Activated naive CD4-positive, alpha-beta T cell treated with anti-CD3 and anti-CD28 coated beads, Interleukin-2, amount 50 U/mL, for 24 hours (primary cell): ENCODE data around the gene KCNE4.
"Not testable (repeated sequence)": the region's sequence is repeated elsewhere in the genome, so short reads cannot be mapped to it uniquely, and the experiment has no call there.

ENCODE experiments used
- H3K27ac Mint-ChIP-seq: one replicate; pipeline ENCODE4 v1.8.0; 2021; ENCODE audit warnings: mild to moderate bottlenecking, mixed read lengths
- H3K27me3 Mint-ChIP-seq: one replicate; pipeline ENCODE4 v1.8.0; 2021; ENCODE audit warnings: mixed read lengths
- H3K36me3 Mint-ChIP-seq: one replicate; pipeline ENCODE4 v1.8.0; 2021; ENCODE audit warnings: mixed read lengths
- H3K4me1 Mint-ChIP-seq: one replicate; pipeline ENCODE4 v1.8.0; 2021; ENCODE audit warnings: mixed read lengths
- H3K4me3 Mint-ChIP-seq: one replicate; pipeline ENCODE4 v1.8.0; 2021; ENCODE audit warnings: mild to moderate bottlenecking, mixed read lengths
- H3K9me3 Mint-ChIP-seq: one replicate; pipeline ENCODE4 v1.8.0; 2021; ENCODE audit warnings: mixed read lengths

The KCNE4 gene

GRCh38 chr2:223062396-223062795, 10.4 kb downstream of the KCNE4 start:
- Mint-ChIP-seq H3K4me1 (no peaks in the 10 kb centered on the region), H3K36me3 (no peaks in the 10 kb centered on the region), H3K4me3 (no peak overlapping the region), H3K27ac (no peak overlapping the region), H3K27me3 (peaks cover 11% of the 10 kb centered on the region), H3K9me3 (no peaks in the 10 kb centered on the region)

- Mint-ChIP-seq H3K4me3 (no peak overlapping the region), H3K36me3 (no peaks in the 10 kb centered on the region), H3K9me3 (no peaks in the 10 kb centered on the region), H3K4me1 (no peaks in the 10 kb centered on the region), H3K27me3 (peaks cover 7% of the 10 kb centered on the region), H3K27ac (no peak overlapping the region)
These were observed 13.1 kb downstream of the KCNE4 start for GRCh38 chr2:223065107-223065506.

DNA sequence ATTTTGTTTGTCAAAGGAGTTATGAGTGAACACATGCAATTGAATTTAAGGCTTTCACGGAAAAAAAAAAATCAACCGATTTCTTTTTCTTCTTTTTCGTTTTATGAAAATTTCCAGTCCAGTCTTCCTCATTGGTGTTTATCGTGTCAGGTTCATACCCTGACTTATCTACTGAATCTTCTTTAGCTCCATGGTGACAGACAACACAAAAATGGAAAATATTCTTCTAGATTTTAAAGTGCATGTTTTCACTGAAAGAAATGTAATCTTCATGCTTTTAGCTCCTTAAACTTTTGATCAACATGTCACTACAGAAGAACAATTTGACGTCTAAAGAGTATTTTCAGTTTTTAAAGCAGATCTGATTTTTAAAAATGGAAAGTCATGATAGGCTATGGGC, 14.7 kb downstream of the KCNE4 start:
- Mint-ChIP-seq H3K27ac (no peak overlapping the region), H3K4me3 (no peak overlapping the region), H3K4me1 (no peaks in the 10 kb centered on the region), H3K27me3 (peaks cover 4% of the 10 kb centered on the region), H3K9me3 (no peaks in the 10 kb centered on the region), H3K36me3 (no peaks in the 10 kb centered on the region)

- no peaks in the 10 kb centered on the region for H3K4me1 Mint-ChIP-seq
- no peak overlapping the region for H3K27ac Mint-ChIP-seq
- no peaks in the 10 kb centered on the region for H3K36me3 Mint-ChIP-seq
- H3K27me3 Mint-ChIP-seq, result peaks cover 4% of the 10 kb centered on the region
- H3K9me3 Mint-ChIP-seq, result no peaks in the 10 kb centered on the region
- H3K4me3 Mint-ChIP-seq, result no peak overlapping the region
These were observed 16.1 kb downstream of the KCNE4 start for GRCh38 chr2:223068071-223068470.

DNA sequence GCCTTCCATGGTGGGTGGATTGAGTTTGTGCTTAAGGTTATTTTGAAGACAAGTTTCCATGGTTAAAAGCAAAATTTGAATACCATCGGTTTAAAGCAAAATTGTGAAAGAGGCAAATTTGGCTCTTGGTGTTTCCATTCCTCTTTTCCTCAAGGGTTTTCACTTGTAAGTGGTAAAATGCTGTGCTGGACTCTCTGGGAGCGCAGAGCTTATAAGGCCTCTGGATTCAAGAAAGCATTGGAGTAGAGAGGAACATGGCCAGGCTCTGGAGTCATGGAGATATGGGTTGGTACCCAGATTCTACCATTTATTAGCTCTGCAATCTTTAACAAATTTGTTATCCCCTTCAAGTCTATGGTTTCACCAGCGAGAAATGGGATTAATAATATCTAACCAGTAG, 17.5 kb downstream of the KCNE4 start:
- Mint-ChIP-seq H3K36me3 (no peaks in the 10 kb centered on the region), H3K27me3 (peaks cover 1% of the 10 kb centered on the region), H3K27ac (no peak overlapping the region), H3K9me3 (no peaks in the 10 kb centered on the region), H3K4me3 (no peak overlapping the region), H3K4me1 (no peaks in the 10 kb centered on the region)

DNA sequence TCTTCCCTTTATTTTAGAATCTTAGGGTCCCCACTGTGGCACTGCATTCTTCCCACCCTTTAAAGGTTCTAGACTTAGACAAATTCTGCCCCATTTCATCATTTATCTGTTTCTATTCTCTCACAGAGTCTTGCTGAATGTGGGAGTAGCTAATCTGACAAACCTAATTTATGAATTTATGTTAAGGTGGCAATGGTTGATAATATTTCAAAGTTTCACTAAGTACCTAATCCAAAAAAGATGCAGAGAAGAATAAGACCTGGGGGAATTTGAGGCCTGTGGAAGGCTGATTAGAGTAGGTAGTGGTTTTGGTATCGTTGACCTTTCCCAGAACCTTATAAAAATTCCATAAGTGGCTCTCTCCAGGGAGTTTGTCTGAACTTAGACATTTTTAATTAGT, 18.0 kb downstream of the KCNE4 start:
- Mint-ChIP-seq H3K9me3 (no peaks in the 10 kb centered on the region), H3K27ac (no peak overlapping the region), H3K36me3 (no peaks in the 10 kb centered on the region), H3K27me3 (peaks cover 1% of the 10 kb centered on the region), H3K4me3 (no peak overlapping the region), H3K4me1 (no peaks in the 10 kb centered on the region)

DNA sequence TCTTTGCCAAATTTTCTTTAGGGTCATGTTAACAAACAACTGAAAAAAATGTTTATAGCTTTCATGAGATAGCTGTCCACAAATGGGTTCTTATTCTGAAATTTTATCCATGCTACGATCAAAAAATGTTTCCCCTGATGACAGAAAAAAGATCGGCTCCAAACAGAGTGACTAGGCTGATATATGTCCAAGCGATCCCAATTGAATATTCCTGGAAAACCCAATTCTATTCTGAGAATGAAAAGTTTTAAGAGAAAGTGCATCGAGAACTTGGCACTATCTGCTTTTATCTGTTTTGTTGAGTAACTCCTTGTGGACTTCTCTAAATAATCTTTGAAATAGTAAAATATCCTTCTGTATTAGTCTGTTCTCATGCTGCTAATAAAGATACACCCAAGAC, 19.1 kb downstream of the KCNE4 start:
- H3K27me3 Mint-ChIP-seq, result peaks cover 1% of the 10 kb centered on the region
- H3K27ac Mint-ChIP-seq, result no peak overlapping the region
- H3K4me1 Mint-ChIP-seq, result no peaks in the 10 kb centered on the region
- H3K4me3 Mint-ChIP-seq, result no peak overlapping the region
- no peaks in the 10 kb centered on the region for H3K36me3 Mint-ChIP-seq
- no peaks in the 10 kb centered on the region for H3K9me3 Mint-ChIP-seq

DNA sequence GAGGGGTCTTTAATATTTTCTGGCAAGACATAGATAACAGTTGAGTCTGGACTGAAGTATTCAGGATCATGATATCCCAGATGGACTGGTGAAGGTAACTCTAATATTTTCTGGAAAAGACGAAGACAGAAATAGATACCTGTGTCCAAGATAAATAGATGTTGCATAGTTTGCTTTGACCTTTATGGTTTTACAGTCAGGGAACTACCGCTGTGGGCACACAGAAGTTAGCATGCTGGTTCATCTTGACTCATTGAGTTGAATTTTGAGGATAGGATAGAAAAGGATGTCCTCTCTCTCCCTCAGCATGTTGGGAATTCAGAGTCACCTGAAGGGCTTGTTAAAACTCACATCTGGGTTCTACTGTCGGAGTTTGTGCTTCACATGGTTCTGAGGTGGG, 20.8 kb downstream of the KCNE4 start:
- H3K36me3 Mint-ChIP-seq, result no peaks in the 10 kb centered on the region
- no peaks in the 10 kb centered on the region for H3K9me3 Mint-ChIP-seq
- peaks cover 3% of the 10 kb centered on the region for H3K27me3 Mint-ChIP-seq
- no peak overlapping the region for H3K27ac Mint-ChIP-seq
- no peak overlapping the region for H3K4me3 Mint-ChIP-seq
- no peaks in the 10 kb centered on the region for H3K4me1 Mint-ChIP-seq

DNA sequence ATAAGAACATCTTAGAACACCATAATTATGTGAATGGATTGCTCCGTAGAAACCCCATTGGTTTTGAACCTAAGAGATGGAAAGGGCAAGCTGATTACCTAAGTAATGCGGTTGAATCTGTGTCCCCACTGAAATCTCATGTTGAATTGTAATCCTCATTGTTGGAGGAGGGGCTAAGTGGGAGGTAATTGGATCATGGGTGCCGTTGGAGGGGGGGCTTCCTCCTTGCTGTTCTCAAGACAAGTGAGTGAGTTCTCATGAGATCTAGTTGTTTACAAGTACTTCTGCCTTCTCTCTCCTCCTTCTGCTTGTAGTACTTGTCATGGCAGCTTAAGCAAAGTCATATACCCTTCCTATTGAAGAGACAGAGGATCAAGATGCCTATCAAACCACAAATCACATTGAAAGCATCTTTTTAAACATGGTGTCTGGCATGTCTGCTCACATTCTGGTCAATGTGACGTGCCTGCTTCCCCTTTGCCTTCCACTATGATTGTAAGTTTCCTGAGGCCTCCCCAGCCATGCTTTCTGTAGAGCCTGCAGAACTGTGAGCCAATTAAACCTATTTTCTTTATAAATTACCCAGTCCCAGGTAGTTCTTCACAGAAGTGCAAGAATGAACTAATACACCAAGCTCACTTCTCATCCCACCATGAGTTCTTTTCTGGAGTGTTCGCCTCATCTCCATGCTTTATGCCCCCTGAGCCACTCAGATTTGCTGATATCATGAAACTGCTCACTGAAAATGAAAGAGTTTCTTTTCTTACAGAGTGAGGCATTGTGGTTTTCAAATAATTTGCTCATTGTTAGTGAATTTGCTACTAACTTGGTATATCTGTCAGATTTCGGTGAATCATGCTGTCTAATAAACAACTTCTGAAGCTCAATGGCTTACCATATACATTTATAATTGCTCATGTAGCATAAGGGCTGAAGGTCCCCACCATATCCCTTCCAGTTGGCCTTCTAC, 23.6 kb downstream of the KCNE4 start:
- Mint-ChIP-seq H3K4me3 (no peak overlapping the region), H3K36me3 (no peaks in the 10 kb centered on the region), H3K27ac (no peak overlapping the region), H3K4me1 (no peaks in the 10 kb centered on the region), H3K27me3 (peaks cover 3% of the 10 kb centered on the region), H3K9me3 (no peaks in the 10 kb centered on the region)

GRCh38 chr2:223076573-223076972, 24.6 kb downstream of the KCNE4 start:
- no peak overlapping the region for H3K27ac Mint-ChIP-seq
- no peaks in the 10 kb centered on the region for H3K9me3 Mint-ChIP-seq

DNA sequence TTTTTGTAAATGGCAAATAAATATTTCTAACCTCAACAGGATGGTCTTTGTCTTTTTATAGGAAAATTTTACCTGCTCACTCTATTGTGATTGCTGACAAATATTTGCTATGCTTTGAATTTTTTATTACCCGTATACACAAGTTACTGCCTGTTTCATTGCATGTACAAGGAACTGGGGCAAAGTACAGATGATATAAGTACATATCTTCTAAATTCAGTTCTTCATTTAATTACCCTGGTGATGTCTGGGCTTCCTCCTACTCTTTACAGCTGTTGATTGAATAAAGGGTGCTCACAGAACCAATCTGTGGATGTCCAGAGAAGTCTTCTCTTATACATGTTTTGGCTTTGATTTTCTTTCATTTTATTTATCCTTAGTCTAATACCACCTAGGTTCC, 26.5 kb downstream of the KCNE4 start:
- no peaks in the 10 kb centered on the region for H3K4me1 Mint-ChIP-seq
- H3K27me3 Mint-ChIP-seq, result peaks cover 1% of the 10 kb centered on the region
- H3K27ac Mint-ChIP-seq, result no peak overlapping the region
- no peaks in the 10 kb centered on the region for H3K36me3 Mint-ChIP-seq
- H3K4me3 Mint-ChIP-seq, result no peak overlapping the region
- H3K9me3 Mint-ChIP-seq, result no peaks in the 10 kb centered on the region

More at GRCh38 chr2:223076573-223076972, 24.6 kb downstream of the KCNE4 start:
- Mint-ChIP-seq H3K4me1 (no peaks in the 10 kb centered on the region), H3K27me3 (peaks cover 3% of the 10 kb centered on the region), H3K4me3 (no peak overlapping the region), H3K36me3 (no peaks in the 10 kb centered on the region)

- Mint-ChIP-seq H3K4me1 (no peaks in the 10 kb centered on the region), H3K27me3 (peaks cover 1% of the 10 kb centered on the region), H3K9me3 (no peaks in the 10 kb centered on the region), H3K4me3 (no peak overlapping the region), H3K36me3 (no peaks in the 10 kb centered on the region), H3K27ac (no peak overlapping the region)
These were observed 27.4 kb downstream of the KCNE4 start for GRCh38 chr2:223079378-223079777.

DNA sequence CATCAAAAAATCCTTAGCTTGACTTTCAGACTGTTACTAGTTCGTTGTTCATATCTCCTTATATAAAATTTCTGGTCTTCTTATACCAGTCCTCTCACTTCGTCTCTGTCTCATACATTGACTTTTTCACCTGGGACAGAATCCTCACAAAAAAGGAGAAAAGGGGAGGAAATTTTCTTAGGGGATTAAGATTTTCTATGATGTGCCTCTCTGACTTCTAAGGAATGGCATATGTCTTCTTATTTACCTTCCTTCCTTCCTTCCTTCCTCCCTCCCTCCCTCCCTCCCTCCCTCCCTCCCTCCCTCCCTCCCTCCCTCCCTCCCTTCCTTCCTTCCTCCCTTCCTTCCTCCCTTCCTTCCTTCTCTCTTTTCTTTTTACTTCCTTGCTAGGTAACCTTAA, 27.9 kb downstream of the KCNE4 start:
- no peak overlapping the region for H3K4me3 Mint-ChIP-seq
- no peak overlapping the region for H3K27ac Mint-ChIP-seq

GRCh38 chr2:223080790-223081360, 28.9 kb downstream of the KCNE4 start:
- not testable (repeated sequence) for H3K27me3 Mint-ChIP-seq, H3K36me3 Mint-ChIP-seq, H3K4me1 Mint-ChIP-seq, H3K9me3 Mint-ChIP-seq, H3K4me3 Mint-ChIP-seq, H3K27ac Mint-ChIP-seq

More for the DNA sequence above, 27.9 kb downstream of the KCNE4 start:
- H3K9me3 Mint-ChIP-seq, result no peaks in the 10 kb centered on the region
- H3K4me1 Mint-ChIP-seq, result no peaks in the 10 kb centered on the region
- no peaks in the 10 kb centered on the region for H3K36me3 Mint-ChIP-seq
- peaks cover 1% of the 10 kb centered on the region for H3K27me3 Mint-ChIP-seq

GRCh38 chr2:223081789-223082188, 29.8 kb downstream of the KCNE4 start:
- H3K36me3 Mint-ChIP-seq, result no peaks in the 10 kb centered on the region
- H3K27ac Mint-ChIP-seq, result no peak overlapping the region
- no peak overlapping the region for H3K4me3 Mint-ChIP-seq
- no peaks in the 10 kb centered on the region for H3K4me1 Mint-ChIP-seq
- H3K9me3 Mint-ChIP-seq, result no peaks in the 10 kb centered on the region
- peaks cover 1% of the 10 kb centered on the region for H3K27me3 Mint-ChIP-seq

- Mint-ChIP-seq H3K9me3 (no peaks in the 10 kb centered on the region), H3K27me3 (no peaks in the 10 kb centered on the region), H3K4me3 (no peak overlapping the region), H3K27ac (no peak overlapping the region), H3K4me1 (no peaks in the 10 kb centered on the region), H3K36me3 (no peaks in the 10 kb centered on the region)
These were observed 30.7 kb downstream of the KCNE4 start for GRCh38 chr2:223082706-223083105.
